K562 (cell line): ENCODE results near the gene UNC5B. TPM values are rescaled to one million over a fixed set of nuclear protein-coding genes. Genes with fewer than 3 reads are reported as not detected.

Experiments used
- ATAC-seq: fragments of 200-7000 bp; cut with Tn5 transposase; 3 replicates; pipeline ENCODE4 v1.9.1; 2020; ENCODE audit warnings: moderate library complexity
- BruUV-seq: library from RNA; stranded (reverse); fragments of 400-500 nt; replicated peaks from 2 replicates; lab custom pipeline; 2021; lab: Mats Ljungman, UMichigan
- CTCF ChIA-PET: fragments of 300-600 bp; formaldehyde crosslinking; extraction: SDS; loops from one replicate; lab custom pipeline; 2021; ENCODE audit warnings: low intra/inter-chr PET ratio; lab: Yijun Ruan, JAX
- POLR2A ChIA-PET: fragments of 300-600, 350-650 bp; sonication (Branson Sonifier 250); formaldehyde crosslinking; extraction: SDS; loops from one replicate; lab custom pipeline; 2021; ENCODE audit warnings: antibody characterized with exemption, inconsistent platforms; lab: Yijun Ruan, JAX
- DNase-seq, 4 experiments: peaks; one replicate each; pipeline versions ENCODE4 v3.0.0 to v3.0.0-alpha.2; 2011 to 2018; ENCODE audit warnings: low spot score in 3 of 4, mixed read lengths in 3 of 4; ENCODE audit errors: extremely low read depth in 1 of 4
- FAIRE-seq: peaks from 2 replicates; lab custom pipeline; 2011; peaks lifted over from hg19 to GRCh38; lab: Jason Lieb, UNC
- H2AFZ ChIP-seq: 2 replicates; pipeline ENCODE4 v1.6.0; 2011; ENCODE audit warnings: low read depth, low read length, control low read depth, inconsistent platforms
- H3K27ac ChIP-seq: fragments of 200-600 bp; 3 replicates; pipeline ENCODE4 v1.8.0; 2011; ENCODE audit warnings: low read depth, mild to moderate bottlenecking, control low read depth, inconsistent platforms, low read length, moderate library complexity, mixed read lengths; ENCODE audit errors: extremely low read depth
- H3K27me3 ChIP-seq, 2 experiments: fragments of 300-600 bp in 1 of 2; 2 replicates in 1 of 2; 3 replicates in 1 of 2; pipeline versions ENCODE4 v1.6.0 to v1.8.0; 2011; ENCODE audit warnings: inconsistent platforms in 2 of 2, low read length in 2 of 2, mild to moderate bottlenecking in 1 of 2, mixed read lengths in 1 of 2, moderate library complexity in 1 of 2; ENCODE audit not compliant: control insufficient read depth in 2 of 2, insufficient read depth in 2 of 2
- H3K36me3 ChIP-seq: fragments of 300-600 bp; 3 replicates; pipeline ENCODE4 v1.8.0; 2011; ENCODE audit warnings: mild to moderate bottlenecking, low read length, inconsistent platforms; ENCODE audit not compliant: control insufficient read depth, insufficient read depth
- H3K4me1 ChIP-seq, 2 experiments: fragments of 200-600 bp in 1 of 2; replicated peaks in 1 of 2; 2 replicates in 1 of 2; 3 replicates in 1 of 2; pipeline versions ENCODE4 v1.5.1 to v1.8.0; 2011; ENCODE audit warnings: inconsistent platforms in 2 of 2, low read length in 2 of 2, mild to moderate bottlenecking in 1 of 2, mixed read lengths in 1 of 2, moderate library complexity in 1 of 2; ENCODE audit not compliant: control insufficient read depth in 2 of 2, insufficient read depth in 2 of 2
- H3K4me2 ChIP-seq: 2 replicates; pipeline ENCODE4 v1.6.1; 2011; ENCODE audit warnings: low read length, control low read depth, inconsistent platforms, mixed read lengths; ENCODE audit not compliant: insufficient read depth
- H3K4me3 ChIP-seq: fragments of 200-600 bp; sonication (generic), shearing (Covaris generic); 2 replicates; pipeline ENCODE4 v1.5.1; 2016; ENCODE audit warnings: control low read depth, inconsistent platforms
- H3K79me2 ChIP-seq: fragments of 200-600 bp; 3 replicates; pipeline ENCODE4 v1.8.0; 2011; ENCODE audit warnings: low read length, inconsistent platforms; ENCODE audit not compliant: control insufficient read depth, insufficient read depth
- H3K9ac ChIP-seq, 2 experiments: 2 replicates each; pipeline versions ENCODE4 v1.6.0 to v1.6.1; 2011; ENCODE audit warnings: low read depth in 2 of 2, low read length in 2 of 2, control low read depth in 1 of 2, inconsistent platforms in 1 of 2, mild to moderate bottlenecking in 1 of 2, mixed read lengths in 1 of 2; ENCODE audit not compliant: insufficient read depth in 1 of 2
- H3K9me1 ChIP-seq: one replicate; pipeline ENCODE4 v1.6.0; 2011; ENCODE audit warnings: inconsistent platforms, mild to moderate bottlenecking, low read length, moderate library complexity; ENCODE audit not compliant: control insufficient read depth, insufficient read depth
- H3K9me3 ChIP-seq: replicated peaks from 2 replicates; pipeline ENCODE4 v1.5.1; 2011; ENCODE audit warnings: low read depth, low read length, inconsistent platforms; ENCODE audit not compliant: control insufficient read depth, insufficient read depth
- H4K20me1 ChIP-seq: replicated peaks from 2 replicates; pipeline ENCODE4 v1.6.1; 2011; ENCODE audit warnings: low read length, inconsistent platforms, mixed read lengths; ENCODE audit not compliant: control insufficient read depth, insufficient read depth
- DMBX1 ChIP-seq: fragments of 250-450 bp; sonication (Bioruptor Pico); IDR thresholded peaks from 2 replicates; pipeline ENCODE4 v1.8.0; 2022; ENCODE audit warnings: inconsistent platforms, mild to moderate bottlenecking, moderate library complexity, borderline replicate concordance
- POLR2G ChIP-seq: fragments of 200-400 bp; formaldehyde crosslinking; IDR thresholded peaks from 2 replicates; pipeline ENCODE4 v1.6.1; 2017; ENCODE audit warnings: low read depth, mild to moderate bottlenecking, antibody characterized with exemption, low read length, moderate library complexity
- RERE ChIP-seq: sonication (generic); formaldehyde crosslinking; IDR thresholded peaks from 2 replicates; pipeline ENCODE4 v1.8.0; 2023; ENCODE audit warnings: missing genetic modification reagents, mild to moderate bottlenecking, borderline replicate concordance
- SMAD3 ChIP-seq: fragments of 450-650 bp; formaldehyde crosslinking; conservative IDR thresholded peaks from 2 replicates; pipeline ENCODE4 v1.4.0; 2020; ENCODE audit warnings: mild to moderate bottlenecking
- THRA ChIP-seq: fragments of 450-650 bp; IDR thresholded peaks from 2 replicates; pipeline ENCODE4 v1.6.1; 2017; ENCODE audit warnings: mild to moderate bottlenecking, moderate library complexity
- ZNF121 ChIP-seq: sonication (generic); formaldehyde crosslinking; conservative IDR thresholded peaks from 2 replicates; pipeline ENCODE4 v1.8.0; 2022; ENCODE audit warnings: missing genetic modification reagents
- WGBS: fragments of 100-300 bp; shearing (Covaris generic); methylation state at CpG from one replicate; pipeline ENCODE4 v1.1.6; 2016; ENCODE audit warnings: low coverage, mixed read lengths; ENCODE audit not compliant: insufficient coverage; ENCODE audit errors: missing lambda C conversion rate; 5-methylcytosine and 5-hydroxymethylcytosine counted together
- in situ Hi-C: fragments of 300-500 bp; cut with MboI; formaldehyde crosslinking; loops from 4 replicates; pipeline ENCODE4 v1.15.0; 2018; ENCODE audit warnings: inconsistent platforms, mixed read lengths
- intact Hi-C: fragments of 100-400 bp; cut with micrococcal nuclease; formaldehyde crosslinking; loops from 2 replicates; pipeline ENCODE4 v1.14.2; 2022
- polyA plus RNA-seq, 8 experiments: library from polyadenylated mRNA; depleted of rRNA in 4 of 8; stranded (reverse) in 5 of 8; unstranded in 3 of 8; fragments of >200 nt; fragmentation: Nextera tagmentation in 2 of 8; fragmentation: Illumina TruSeq in 1 of 8; extraction: Ambion mirVana in 2 of 8; extraction: Trizol in 1 of 8; gene quantifications; 2 replicates each; pipeline versions ENCODE4 v1.2.1 to v1.2.3, GENCODE V29; 2011 to 2014; ENCODE audit warnings: inconsistent platforms in 1 of 8, missing spikeins in 1 of 8
- total RNA-seq, 7 experiments: library from RNA; depleted of rRNA in 6 of 7; stranded (reverse); fragments of >200 nt in 6 of 7; fragmentation: Illumina TruSeq in 2 of 7; extraction: Trizol in 2 of 7; gene quantifications; 2 replicates each; pipeline versions ENCODE4 v1.2.1 to v1.2.3, GENCODE V29; 2011 to 2021; ENCODE audit warnings: low replicate concordance in 1 of 7

The UNC5B gene
- total and polyA plus RNA-seq, 9 of the 15 experiments (the other 6 are each of a cell fraction or from before 2014, with no cell fraction given) = 0.10 to 8.4 (median 2.1) TPM

DNA sequence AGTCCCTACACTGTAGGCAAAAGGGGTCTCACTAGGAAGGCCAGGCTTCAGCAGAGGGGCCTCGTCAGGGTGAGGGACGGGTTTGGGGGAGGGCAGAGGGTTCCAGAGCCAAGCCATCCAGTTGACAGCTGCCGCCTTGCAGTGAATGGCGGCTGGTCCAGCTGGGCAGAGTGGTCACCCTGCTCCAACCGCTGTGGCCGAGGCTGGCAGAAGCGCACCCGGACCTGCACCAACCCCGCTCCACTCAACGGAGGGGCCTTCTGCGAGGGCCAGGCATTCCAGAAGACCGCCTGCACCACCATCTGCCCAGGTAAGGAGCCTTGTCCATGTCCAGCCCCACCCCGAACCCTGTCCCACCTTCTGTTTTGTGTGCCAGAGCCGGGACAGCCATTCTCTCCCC lies 75.1 kb downstream of the UNC5B start:
- BruUV-seq = no TSS peak
- no peaks in the 10 kb centered on the region for H3K9me1 ChIP-seq
- H3K27ac ChIP-seq = no peak overlapping the region
- peaks cover 12% of the 10 kb centered on the region for H4K20me1 ChIP-seq
- H3K9ac ChIP-seq = no peak overlapping the region
- ATAC-seq = no peak
- TF ChIP-seq ZNF121 (CRISPR knock-in tag) (no peak), POLR2G (peak; percentile 56)
- peaks cover 0 to 21% of the 10 kb centered on the region in 2 experiments; a peak in 2 of 5 replicates for H3K27me3 ChIP-seq
- H3K9me3 ChIP-seq = no peaks in the 10 kb centered on the region
- intact Hi-C loops (loop anchor here (5.0 kb wide), 1 partner anchor 385 kb away; no protein-coding TSS in a partner anchor), in situ Hi-C loops (loop anchor here (5.0 kb wide), 1 partner anchor 365 kb away; no protein-coding TSS in a partner anchor)
- DNase-seq = no peak
- H3K4me2 ChIP-seq = no peak overlapping the region
- H3K36me3 ChIP-seq = no peaks in the 10 kb centered on the region
- H3K79me2 ChIP-seq = no peaks in the 10 kb centered on the region
- CTCF ChIA-PET = interaction anchor here (3.3 kb wide), 1 partner anchor 362 kb away, joined by 15 read pairs; no protein-coding TSS in a partner anchor
- POLR2A ChIA-PET = interaction anchor here (0.6 to 2.4 kb wide), 4 partner anchors 10 to 757 kb away, joined by 3 to 8 read pairs (median 5); no protein-coding TSS in a partner anchor
- no peak for FAIRE-seq
- H3K4me1 ChIP-seq = peaks cover 3 to 18% of the 10 kb centered on the region in 2 experiments; a peak in 4 of 5 replicates
- no peak overlapping the region for H2AFZ ChIP-seq
- WGBS = 47% methylated on average over 14 of the region's 14 CpGs
- H3K4me3 ChIP-seq = no peak overlapping the region

- no peaks in the 10 kb centered on the region for H3K36me3 ChIP-seq
- in situ Hi-C loops = loop anchor here (5.0 kb wide), 1 partner anchor 366 kb away; no protein-coding TSS in a partner anchor
- peaks cover 12% of the 10 kb centered on the region for H4K20me1 ChIP-seq
- no peaks in the 10 kb centered on the region for H3K9me1 ChIP-seq
- intact Hi-C loops = loop anchor here (5.0 kb wide), 1 partner anchor 386 kb away; no protein-coding TSS in a partner anchor
- H3K9me3 ChIP-seq = no peaks in the 10 kb centered on the region
- no peak overlapping the region for H2AFZ ChIP-seq
- H3K79me2 ChIP-seq = no peaks in the 10 kb centered on the region
- CTCF ChIA-PET = no interaction called here
- ATAC-seq (no peak), FAIRE-seq (no peak), DNase-seq (no peak)
- POLR2A ChIA-PET = interaction anchor here (1.4 to 2.4 kb wide), 2 partner anchors 11 to 13 kb away, joined by 6 to 8 read pairs; no protein-coding TSS in a partner anchor
- peaks cover 3 to 22% of the 10 kb centered on the region in 2 experiments; a peak in 4 of 5 replicates for H3K4me1 ChIP-seq
- H3K27ac ChIP-seq = no peak overlapping the region
- 39% methylated on average over 14 of the region's 15 CpGs for WGBS
- no TSS peak for BruUV-seq
- H3K27me3 ChIP-seq = peaks cover 0 to 20% of the 10 kb centered on the region in 2 experiments; a peak in 2 of 5 replicates
- no peak overlapping the region for H3K4me3 ChIP-seq
- H3K4me2 ChIP-seq = no peak overlapping the region
- no peak overlapping the region for H3K9ac ChIP-seq
- TF ChIP-seq THRA = no peak
- TF ChIP-seq RERE (CRISPR knock-in tag) = no peak
- TF ChIP-seq SMAD3 (CRISPR knock-in tag) = no peak
- TF ChIP-seq DMBX1 (CRISPR knock-in tag) = no peak
Observed at GRCh38 chr10:71288461-71288860, 76.1 kb downstream of the UNC5B start.
